Duodenal mucosa (tissue), 2 donors: ENCODE data around the gene ITGB3BP.

ENCODE experiments used
- H3K27ac ChIP-seq: one replicate; pipeline ENCODE4 v1.7.0; 2013; ENCODE audit warnings: low read depth, low read length
- H3K27me3 ChIP-seq, 2 donors: one replicate each; pipeline ENCODE4 v1.7.0; 2013; ENCODE audit warnings: low read length in 2 of 2, control low read depth in 1 of 2; ENCODE audit not compliant: insufficient read depth in 2 of 2, control insufficient read depth in 1 of 2
- H3K36me3 ChIP-seq, 2 donors: one replicate each; pipeline ENCODE4 v1.7.0; 2013; ENCODE audit warnings: low read length in 2 of 2, control low read depth in 1 of 2; ENCODE audit not compliant: insufficient read depth in 2 of 2, control insufficient read depth in 1 of 2
- H3K4me1 ChIP-seq, 2 donors: one replicate each; pipeline ENCODE4 v1.7.0; 2013; ENCODE audit warnings: low read length in 2 of 2, control low read depth in 1 of 2; ENCODE audit not compliant: insufficient read depth in 2 of 2, control insufficient read depth in 1 of 2
- H3K4me3 ChIP-seq, 2 donors: one replicate each; pipeline ENCODE4 v1.7.0; 2013; ENCODE audit warnings: low read length in 2 of 2, low read depth in 1 of 2
- H3K9ac ChIP-seq, 2 donors: one replicate each; pipeline ENCODE4 v1.7.0; 2013; ENCODE audit warnings: low read length in 2 of 2, low read depth in 1 of 2
- H3K9me3 ChIP-seq, 2 donors: one replicate each; pipeline ENCODE4 v1.7.0; 2013; ENCODE audit warnings: low read length in 2 of 2, control low read depth in 1 of 2; ENCODE audit not compliant: control insufficient read depth in 1 of 2

Gene ITGB3BP

GRCh38 chr1:63547621-63548294 is 24.7 kb upstream of the ITGB3BP start:
- Histone ChIP-seq H3K4me3 (no peak overlapping the region), H3K27ac (no peak overlapping the region), H3K36me3 (peaks cover 0 to 4% of the 10 kb centered on the region in 2 donors), H3K27me3 (no peaks in the 10 kb centered on the region), H3K9me3 (no peaks in the 10 kb centered on the region), H3K4me1 (no peaks in the 10 kb centered on the region), H3K9ac (no peak overlapping the region)

GRCh38 chr1:63545780-63546179 is 22.8 kb upstream of the ITGB3BP start:
- no peak overlapping the region for H3K27ac ChIP-seq
- H3K9ac ChIP-seq: no peak overlapping the region
- H3K9me3 ChIP-seq: no peaks in the 10 kb centered on the region
- peaks cover 0 to 4% of the 10 kb centered on the region in 2 donors for H3K36me3 ChIP-seq
- no peaks in the 10 kb centered on the region for H3K4me1 ChIP-seq
- H3K4me3 ChIP-seq: no peak overlapping the region
- H3K27me3 ChIP-seq: no peaks in the 10 kb centered on the region

GRCh38 chr1:63537940-63538339 is 14.9 kb upstream of the ITGB3BP start:
- Histone ChIP-seq H3K36me3 (peaks cover 2 to 6% of the 10 kb centered on the region in 2 donors), H3K4me1 (no peaks in the 10 kb centered on the region), H3K9me3 (no peaks in the 10 kb centered on the region), H3K4me3 (no peak overlapping the region), H3K27me3 (no peaks in the 10 kb centered on the region), H3K9ac (no peak overlapping the region), H3K27ac (no peak overlapping the region)

- H3K27ac ChIP-seq: no peak overlapping the region
- no peak overlapping the region for H3K9ac ChIP-seq
- H3K36me3 ChIP-seq: peaks cover 2 to 8% of the 10 kb centered on the region in 2 donors
- no peaks in the 10 kb centered on the region for H3K4me1 ChIP-seq
- H3K4me3 ChIP-seq: no peak overlapping the region
- H3K27me3 ChIP-seq: no peaks in the 10 kb centered on the region
- H3K9me3 ChIP-seq: no peaks in the 10 kb centered on the region
Observed at GRCh38 chr1:63537006-63537405, 14.0 kb upstream of the ITGB3BP start.

- Histone ChIP-seq H3K9ac (no peak overlapping the region), H3K4me1 (no peaks in the 10 kb centered on the region), H3K9me3 (no peaks in the 10 kb centered on the region), H3K27ac (no peak overlapping the region), H3K36me3 (peaks cover 2 to 8% of the 10 kb centered on the region in 2 donors), H3K4me3 (no peak overlapping the region), H3K27me3 (no peaks in the 10 kb centered on the region)
Observed at GRCh38 chr1:63534406-63534805, 11.4 kb upstream of the ITGB3BP start.

- no peak overlapping the region for H3K4me3 ChIP-seq
- no peaks in the 10 kb centered on the region for H3K4me1 ChIP-seq
- no peak overlapping the region for H3K9ac ChIP-seq
- peaks cover 2 to 8% of the 10 kb centered on the region in 2 donors for H3K36me3 ChIP-seq
- no peak overlapping the region for H3K27ac ChIP-seq
- H3K9me3 ChIP-seq: no peaks in the 10 kb centered on the region
- no peaks in the 10 kb centered on the region for H3K27me3 ChIP-seq
Observed at GRCh38 chr1:63533931-63534330, 10.9 kb upstream of the ITGB3BP start.

- H3K27ac ChIP-seq: no peak overlapping the region
- peaks cover 2 to 10% of the 10 kb centered on the region in 2 donors for H3K36me3 ChIP-seq
- H3K9ac ChIP-seq: no peak overlapping the region
- no peaks in the 10 kb centered on the region for H3K27me3 ChIP-seq
- no peaks in the 10 kb centered on the region for H3K9me3 ChIP-seq
- no peaks in the 10 kb centered on the region for H3K4me1 ChIP-seq
- no peak overlapping the region for H3K4me3 ChIP-seq
Observed at GRCh38 chr1:63532727-63533126, 9.7 kb upstream of the ITGB3BP start.

GRCh38 chr1:63524201-63524600 is 1.2 kb upstream of the ITGB3BP start:
- H3K27ac ChIP-seq: no peak overlapping the region
- H3K4me3 ChIP-seq: peak overlapping the region; percentile 95 to 97
- H3K9me3 ChIP-seq: no peaks in the 10 kb centered on the region
- peak overlapping the region in 1 of 2 donors; percentile 81 for H3K9ac ChIP-seq
- no peaks in the 10 kb centered on the region for H3K27me3 ChIP-seq
- H3K36me3 ChIP-seq: peaks cover 0 to 2% of the 10 kb centered on the region in 2 donors
- H3K4me1 ChIP-seq: peaks cover 12 to 18% of the 10 kb centered on the region in 2 donors

- no peaks in the 10 kb centered on the region for H3K9me3 ChIP-seq
- peak overlapping the region; percentile 95 to 97 for H3K4me3 ChIP-seq
- H3K27me3 ChIP-seq: no peaks in the 10 kb centered on the region
- peak overlapping the region; percentile 81 to 86 for H3K9ac ChIP-seq
- H3K4me1 ChIP-seq: peaks cover 12 to 18% of the 10 kb centered on the region in 2 donors
- peaks cover 0 to 2% of the 10 kb centered on the region in 2 donors for H3K36me3 ChIP-seq
- peak overlapping the region; percentile 96 for H3K27ac ChIP-seq
Observed at GRCh38 chr1:63523738-63524137, 713 bp upstream of the ITGB3BP start.

GRCh38 chr1:63516629-63517028 is 6.4 kb downstream of the ITGB3BP start:
- Histone ChIP-seq H3K27me3 (no peaks in the 10 kb centered on the region), H3K36me3 (no peaks in the 10 kb centered on the region), H3K4me3 (no peak overlapping the region), H3K9me3 (no peaks in the 10 kb centered on the region), H3K4me1 (no peaks in the 10 kb centered on the region), H3K27ac (no peak overlapping the region), H3K9ac (no peak overlapping the region)
